GM12878 (cell line): Measurements from ENCODE around the gene PTGFRN. TPM values are rescaled to one million over a fixed set of nuclear protein-coding genes. Genes with fewer than 3 reads are reported as not detected.

Experiments used
- ATAC-seq: fragments of 200-7000 bp; cut with Tn5 transposase; 3 replicates; pipeline ENCODE4 v1.9.1; 2020; ENCODE audit warnings: mild to moderate bottlenecking, moderate library complexity
- BruUV-seq: library from RNA; stranded (reverse); fragments of 400-500 nt; replicated peaks from 2 replicates; lab custom pipeline; 2021; lab: Mats Ljungman, UMichigan
- CTCF ChIA-PET: fragments of 300-600 bp; sonication (Branson Sonifier 250); formaldehyde crosslinking; extraction: SDS; loops from one replicate; lab custom pipeline; 2021; ENCODE audit warnings: inconsistent platforms; lab: Yijun Ruan, JAX
- POLR2A ChIA-PET: fragments of 350-600 bp; formaldehyde crosslinking; extraction: SDS; loops from one replicate; lab custom pipeline; 2021; ENCODE audit warnings: inconsistent platforms; lab: Charles Lee
- RAD21 ChIA-PET: fragments of 300-600 bp; sonication (Branson Sonifier 250); formaldehyde crosslinking; loops from one replicate; lab custom pipeline; 2023; ENCODE audit warnings: antibody characterized with exemption; ENCODE audit not compliant: unreplicated experiment; lab: Charles Lee
- SMC1A ChIA-PET: fragments of 300-600 bp; sonication (Branson Sonifier 250); formaldehyde crosslinking; loops from one replicate; lab custom pipeline; 2023; ENCODE audit not compliant: unreplicated experiment, uncharacterized antibody; lab: Charles Lee
- DNase-seq: peaks from one replicate; pipeline ENCODE4 v3.0.0-alpha.2; 2011; ENCODE audit warnings: low read depth, low spot score
- FAIRE-seq: peaks from 3 replicates; lab custom pipeline; 2011; peaks lifted over from hg19 to GRCh38; lab: Jason Lieb, UNC
- H2AFZ ChIP-seq: 2 replicates; pipeline ENCODE4 v1.6.0; 2011; ENCODE audit warnings: low read depth, low read length, control low read depth; ENCODE audit not compliant: control insufficient read depth
- H3K27ac ChIP-seq: 2 replicates; pipeline ENCODE4 v1.5.1; 2011; ENCODE audit warnings: control low read depth; ENCODE audit not compliant: control insufficient read depth, insufficient read depth
- H3K27me3 ChIP-seq, 2 experiments: replicated peaks in 1 of 2; 2 replicates each; pipeline versions ENCODE4 v1.6.0 to v1.6.1; 2011; ENCODE audit warnings: low read length in 1 of 2; ENCODE audit not compliant: control insufficient read depth in 2 of 2, insufficient read depth in 2 of 2
- H3K36me3 ChIP-seq, 2 experiments: 2 replicates each; pipeline ENCODE4 v1.5.1; 2011; ENCODE audit warnings: low read length in 1 of 2; ENCODE audit not compliant: control insufficient read depth in 2 of 2, insufficient read depth in 2 of 2
- H3K4me1 ChIP-seq: 2 replicates; pipeline ENCODE4 v1.6.1; 2011; ENCODE audit warnings: mild to moderate bottlenecking, low read length, moderate library complexity, mixed read lengths; ENCODE audit not compliant: control insufficient read depth, insufficient read depth
- H3K4me2 ChIP-seq: 2 replicates; pipeline ENCODE4 v1.6.0; 2011; ENCODE audit warnings: control low read depth; ENCODE audit not compliant: control insufficient read depth, insufficient read depth
- H3K4me3 ChIP-seq: fragments of 200-600 bp; sonication (generic); 2 replicates; pipeline ENCODE4 v1.5.1; 2016
- H3K79me2 ChIP-seq: 2 replicates; pipeline ENCODE4 v1.6.0; 2011; ENCODE audit warnings: low read length; ENCODE audit not compliant: control insufficient read depth, insufficient read depth
- H3K9ac ChIP-seq: 2 replicates; pipeline ENCODE4 v1.8.0; 2011; ENCODE audit warnings: low read length, control low read depth, mixed read lengths; ENCODE audit not compliant: control insufficient read depth, insufficient read depth
- H3K9me3 ChIP-seq: replicated peaks from 3 replicates; pipeline ENCODE4 v1.5.1; 2011; ENCODE audit warnings: mild to moderate bottlenecking, low read length; ENCODE audit not compliant: control insufficient read depth, insufficient read depth
- H4K20me1 ChIP-seq: 2 replicates; pipeline ENCODE4 v1.6.0; 2011; ENCODE audit not compliant: control insufficient read depth, insufficient read depth
- JUNB ChIP-seq: IDR thresholded peaks from 2 replicates; pipeline ENCODE4 v1.6.1; 2016; ENCODE audit warnings: antibody characterized with exemption, mild to moderate bottlenecking
- MYB ChIP-seq: fragments of 150-350 bp; IDR thresholded peaks from 2 replicates; pipeline ENCODE4 v1.6.1; 2014; ENCODE audit warnings: mild to moderate bottlenecking, low read depth, low read length, borderline replicate concordance
- NR2C2 ChIP-seq: IDR thresholded peaks from 2 replicates; pipeline ENCODE4 v1.6.1; 2011; ENCODE audit warnings: borderline replicate concordance, low read depth; ENCODE audit not compliant: control insufficient read depth, insufficient read length
- PAX8 ChIP-seq: fragments of 450-650 bp; IDR thresholded peaks from 2 replicates; pipeline ENCODE4 v1.6.1; 2017; ENCODE audit warnings: mild to moderate bottlenecking, moderate library complexity
- RCOR1 ChIP-seq: conservative IDR thresholded peaks from 2 replicates; pipeline ENCODE4 v1.6.1; 2012; ENCODE audit warnings: low read depth, low read length, improper control_type of control experiment
- SPI1 ChIP-seq: IDR thresholded peaks from 2 replicates; pipeline ENCODE4 v1.6.1; 2011; ENCODE audit warnings: low read depth, mild to moderate bottlenecking, low read length, moderate library complexity, borderline replicate concordance; ENCODE audit not compliant: insufficient read depth
- USF2 ChIP-seq: IDR thresholded peaks from 2 replicates; pipeline ENCODE4 v1.6.1; 2011; ENCODE audit warnings: low read depth, low read length, improper control_type of control experiment, borderline replicate concordance
- ZBED1 ChIP-seq: IDR thresholded peaks from 2 replicates; pipeline ENCODE4 v1.6.1; 2016; ENCODE audit warnings: borderline replicate concordance
- ZBTB40 ChIP-seq: fragments of 450-650 bp; IDR thresholded peaks from 2 replicates; pipeline ENCODE4 v1.6.1; 2016; ENCODE audit warnings: mild to moderate bottlenecking, moderate library complexity, borderline replicate concordance
- ZZZ3 ChIP-seq: IDR thresholded peaks from 2 replicates; pipeline ENCODE4 v1.6.1; 2011; ENCODE audit warnings: low read depth; ENCODE audit not compliant: control insufficient read depth, insufficient read length
- WGBS: methylation state at CpG from one replicate; pipeline ENCODE4 v1.1.6; 2016; ENCODE audit warnings: low lambda C conversion rate; ENCODE audit not compliant: insufficient replicate concordance, insufficient coverage; ENCODE audit errors: missing lambda C conversion rate; 5-methylcytosine and 5-hydroxymethylcytosine counted together
- in situ Hi-C: fragments of 300-500 bp; cut with MboI; formaldehyde crosslinking; loops from 9 replicates; pipeline ENCODE4 v1.14.3; 2018; ENCODE audit warnings: mixed read lengths
- intact Hi-C: fragments of 100-400 bp; cut with micrococcal nuclease; formaldehyde crosslinking; loops from one replicate; pipeline ENCODE4 v1.14.2; 2022; ENCODE audit not compliant: unreplicated experiment
- polyA plus RNA-seq, 11 experiments: library from polyadenylated mRNA; depleted of rRNA in 4 of 11; unstranded in 6 of 11; stranded (reverse) in 5 of 11; fragments of >200 nt; fragmentation: Nextera tagmentation in 4 of 11; fragmentation: Illumina TruSeq in 1 of 11; extraction: Ambion mirVana in 4 of 11; extraction: Trizol in 1 of 11; gene quantifications; 1 replicate in 1 of 11; 2 replicates in 10 of 11; pipeline versions ENCODE4 v1.2.1 to v1.2.3, GENCODE V29; 2011 to 2016; ENCODE audit warnings: inconsistent platforms in 2 of 11, missing spikeins in 2 of 11, low read depth in 1 of 11
- total RNA-seq, 4 experiments: library from RNA; depleted of rRNA in 3 of 4; stranded (reverse); fragments of >200 nt in 3 of 4; fragmentation: Illumina TruSeq in 1 of 4; extraction: Trizol in 1 of 4; gene quantifications; 2 replicates each; pipeline versions ENCODE4 v1.2.1 to v1.2.3, GENCODE V29; 2013 to 2021

The PTGFRN gene
- total and polyA plus RNA-seq, 10 of the 15 experiments (the other 5 are each of a cell fraction or from before 2014, with no cell fraction given), result 2.7 to 8.3 (median 5.1) TPM

- in situ Hi-C loops, result no loop called here
- H3K4me1 ChIP-seq, result no peaks in the 10 kb centered on the region
- no peaks in the 10 kb centered on the region for H3K9me3 ChIP-seq
- no peak overlapping the region for H3K4me3 ChIP-seq
- WGBS, result 63% methylated on average over 3 of the region's 3 CpGs
- H3K9ac ChIP-seq, result no peak overlapping the region
- no peak for DNase-seq
- POLR2A ChIA-PET, result interaction anchor here (0.7 to 1.1 kb wide), 2 partner anchors 9 to 481 kb away, joined by 3 read pairs; no protein-coding TSS in a partner anchor
- H2AFZ ChIP-seq, result no peak overlapping the region
- no peaks in the 10 kb centered on the region for H3K27me3 ChIP-seq
- RAD21 ChIA-PET, result interaction anchor here (0.8 to 2.5 kb wide), 5 partner anchors 9 to 272 kb away, joined by 3 to 6 read pairs (median 3); no protein-coding TSS in a partner anchor
- FAIRE-seq, result no peak
- H3K36me3 ChIP-seq, result no peaks in the 10 kb centered on the region
- ATAC-seq, result peak; percentile 64
- TF ChIP-seq SPI1 (peak; percentile 6; the same call in 1 of the 2 replicates), NR2C2 (no peak)
- TF ChIP-seq, all 136 proteins: peak for 1
- Histone ChIP-seq H3K27ac (no peak overlapping the region), H4K20me1 (no peaks in the 10 kb centered on the region), H3K4me2 (no peak overlapping the region), H3K79me2 (no peaks in the 10 kb centered on the region)
- BruUV-seq, result no TSS peak
- ChIA-PET CTCF (interaction anchor here (1.0 to 1.4 kb wide), 6 partner anchors 8 to 284 kb away, joined by 3 to 7 read pairs (median 3); partner anchors contain the start of gene CD101), SMC1A (interaction anchor here (0.8 to 1.4 kb wide), 12 partner anchors 8 to 282 kb away, joined by 3 to 6 read pairs (median 3); no protein-coding TSS in a partner anchor)
- intact Hi-C loops, result no loop called here
These were observed 99.4 kb downstream of the PTGFRN start for GRCh38 chr1:117009132-117009531.

- ChIA-PET RAD21 (interaction anchor here (1.0 to 2.5 kb wide), 2 partner anchors 157 to 273 kb away, joined by 3 to 6 read pairs; no protein-coding TSS in a partner anchor), SMC1A (interaction anchor here (1.0 to 1.5 kb wide), 5 partner anchors 46 to 272 kb away, joined by 3 to 6 read pairs (median 3); no protein-coding TSS in a partner anchor), POLR2A (no interaction called here), CTCF (interaction anchor here (1.1 to 1.5 kb wide), 4 partner anchors 11 to 286 kb away, joined by 3 to 5 read pairs (median 3); no protein-coding TSS in a partner anchor)
- DNase-seq, result no peak
- H3K27ac ChIP-seq, result no peak overlapping the region
- H3K4me1 ChIP-seq, result no peaks in the 10 kb centered on the region
- BruUV-seq, result no TSS peak
- H3K9ac ChIP-seq, result no peak overlapping the region
- no peaks in the 10 kb centered on the region for H3K27me3 ChIP-seq
- no peaks in the 10 kb centered on the region for H3K36me3 ChIP-seq
- intact Hi-C loops, result no loop called here
- FAIRE-seq, result no peak
- no peaks in the 10 kb centered on the region for H3K9me3 ChIP-seq
- no peaks in the 10 kb centered on the region for H4K20me1 ChIP-seq
- no peaks in the 10 kb centered on the region for H3K79me2 ChIP-seq
- no peak for ATAC-seq
- no peak overlapping the region for H2AFZ ChIP-seq
- H3K4me2 ChIP-seq, result no peak overlapping the region
- H3K4me3 ChIP-seq, result no peak overlapping the region
- WGBS, result 63% methylated on average over 3 of the region's 3 CpGs
- in situ Hi-C loops, result no loop called here
- TF ChIP-seq USF2, result no peak
- TF ChIP-seq RCOR1, result no peak
- no peak for TF ChIP-seq PAX8
- TF ChIP-seq ZZZ3, result no peak
- TF ChIP-seq ZBED1, result no peak
- no peak for TF ChIP-seq JUNB
- no peak for TF ChIP-seq ZBTB40
- TF ChIP-seq MYB, result no peak
These were observed 100.7 kb downstream of the PTGFRN start for GRCh38 chr1:117010310-117010969.
